NCI-H226 (cell line): ENCODE data around the gene BBS2.

Source experiments
- DNase-seq: peaks from one replicate; pipeline ENCODE4 v3.0.0-alpha.2; 2015

BBS2 gene

DNA sequence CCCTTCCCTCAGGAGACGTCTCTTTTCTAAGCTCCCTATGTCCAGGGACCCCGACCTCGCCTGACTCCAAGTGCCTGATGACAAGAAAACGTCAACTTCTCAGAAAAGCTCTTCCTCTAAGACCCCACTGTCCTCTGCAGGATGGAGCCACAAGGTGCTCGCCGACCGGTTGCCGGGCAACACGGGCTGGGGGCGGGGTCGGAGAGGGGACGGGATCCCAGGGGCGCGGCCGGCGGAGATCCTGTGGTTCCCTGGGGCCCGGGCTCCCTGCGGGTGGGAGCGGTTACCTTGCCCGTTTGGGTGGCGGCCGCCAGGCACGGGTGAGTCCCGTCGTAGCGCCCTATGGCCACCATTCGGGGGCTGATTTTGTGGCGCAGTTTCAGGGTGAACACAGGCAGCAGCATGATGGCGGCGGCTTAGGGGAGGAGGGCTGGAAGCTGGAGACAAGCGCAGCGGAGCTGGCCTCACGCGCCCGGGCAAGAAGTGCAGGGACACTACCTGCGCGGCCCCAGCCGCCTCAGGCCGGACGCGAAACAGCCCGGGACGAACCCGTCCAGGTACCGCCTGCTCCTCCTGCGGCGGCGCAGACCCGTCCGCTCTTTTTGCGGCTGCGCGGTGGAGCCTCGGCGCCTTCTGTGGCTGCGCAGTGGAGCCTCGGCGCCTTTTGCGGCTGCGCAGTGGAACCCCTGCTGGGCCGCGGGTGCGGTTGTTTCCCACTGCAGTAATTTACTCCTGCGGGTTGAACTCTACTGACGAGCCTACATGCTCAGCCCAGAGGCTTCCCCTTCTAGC is at the start of gene BBS2:
TSS of gene BBS2 (minus strand) at position 566 of the 792 bp plus-strand sequence. CDS start at position 404, 162 bp downstream.
- peak; percentile 83 for DNase-seq

DNA sequence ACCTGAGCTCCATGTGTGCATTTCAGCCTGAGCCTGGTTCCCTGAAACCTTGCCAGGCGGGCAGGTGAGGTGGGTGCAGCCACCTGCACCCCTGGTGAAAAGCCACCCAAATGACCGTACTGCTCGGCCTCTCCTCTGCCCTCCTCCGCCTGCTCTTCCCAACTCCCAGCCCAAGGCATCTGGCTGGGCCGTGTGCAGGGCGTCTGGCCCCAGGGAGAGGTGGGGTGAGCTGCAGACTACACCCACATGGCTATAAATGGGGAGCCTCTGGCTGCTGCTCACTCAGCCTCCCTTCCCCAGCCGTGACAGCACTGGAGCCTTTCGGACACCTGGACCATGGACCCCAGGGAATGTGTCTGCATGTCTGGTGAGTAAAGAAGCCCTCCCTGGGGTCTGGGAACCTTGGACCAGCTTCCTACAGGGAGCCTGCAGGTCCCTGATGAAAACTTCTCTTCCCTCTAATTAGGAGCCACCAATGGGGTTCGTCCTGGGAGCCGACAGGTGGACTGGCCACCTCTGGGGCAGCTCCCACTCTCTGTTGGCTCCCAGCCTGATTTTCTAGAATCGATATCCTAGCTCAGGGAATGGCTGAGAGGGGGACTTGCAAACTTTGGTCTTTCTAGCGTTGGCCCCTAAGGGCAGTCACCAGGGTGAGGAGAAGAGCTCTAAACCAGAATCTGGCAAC is 45.1 kb upstream of the BBS2 start, which contains the start of gene MT4:
TSS of gene MT4 (plus strand) at position 281 of the 685 bp plus-strand sequence. CDS start at position 337, 56 bp downstream.
- DNase-seq: no peak

- DNase-seq: no peak
These were observed 41.3 kb upstream of the BBS2 start for GRCh38 chr16:56561126-56561525.

- no peak for DNase-seq
These were observed 40.6 kb upstream of the BBS2 start for GRCh38 chr16:56560447-56560846.

DNA sequence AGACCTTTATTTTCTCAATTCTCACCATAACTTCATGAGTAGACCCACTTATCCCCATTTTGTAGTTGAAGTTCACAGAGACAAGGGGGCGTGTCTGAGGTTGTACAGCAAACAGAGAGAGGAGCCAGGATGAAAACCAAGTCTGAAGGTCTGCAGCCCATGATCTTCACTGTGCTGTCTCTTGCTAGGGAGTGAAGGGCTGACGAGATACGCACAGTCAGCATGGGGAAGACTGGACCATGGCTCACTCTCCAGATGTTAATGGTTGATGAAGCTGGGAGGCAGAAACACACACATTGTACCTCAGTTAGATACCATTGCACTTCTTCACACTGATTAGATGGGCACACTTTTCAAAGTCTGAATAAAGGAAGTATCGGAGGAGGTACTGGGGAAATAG is 39.3 kb upstream of the BBS2 start:
- no peak for DNase-seq

GRCh38 chr16:56558024-56558747 is 38.4 kb upstream of the BBS2 start:
- DNase-seq: peak; percentile 91

DNA sequence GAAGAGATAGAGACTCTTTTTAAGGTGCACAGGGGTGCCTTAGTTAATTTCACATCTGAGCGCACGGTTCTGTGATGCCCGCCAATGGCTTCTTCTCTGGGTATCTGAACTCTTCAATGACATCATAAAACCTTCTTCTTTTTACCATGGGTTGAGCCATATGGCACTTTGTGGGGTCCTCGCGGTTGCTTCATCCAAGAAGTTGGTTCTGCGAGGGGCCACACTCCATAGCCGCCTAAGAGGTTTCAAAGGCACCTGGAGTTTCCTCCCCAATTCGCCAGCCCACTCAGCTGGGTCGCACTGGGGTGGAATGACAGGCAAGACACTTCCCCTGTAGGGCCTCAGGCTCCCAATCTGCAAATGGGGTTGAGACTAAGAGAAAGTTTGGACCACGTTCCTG is 34.6 kb upstream of the BBS2 start:
- DNase-seq: no peak

DNA sequence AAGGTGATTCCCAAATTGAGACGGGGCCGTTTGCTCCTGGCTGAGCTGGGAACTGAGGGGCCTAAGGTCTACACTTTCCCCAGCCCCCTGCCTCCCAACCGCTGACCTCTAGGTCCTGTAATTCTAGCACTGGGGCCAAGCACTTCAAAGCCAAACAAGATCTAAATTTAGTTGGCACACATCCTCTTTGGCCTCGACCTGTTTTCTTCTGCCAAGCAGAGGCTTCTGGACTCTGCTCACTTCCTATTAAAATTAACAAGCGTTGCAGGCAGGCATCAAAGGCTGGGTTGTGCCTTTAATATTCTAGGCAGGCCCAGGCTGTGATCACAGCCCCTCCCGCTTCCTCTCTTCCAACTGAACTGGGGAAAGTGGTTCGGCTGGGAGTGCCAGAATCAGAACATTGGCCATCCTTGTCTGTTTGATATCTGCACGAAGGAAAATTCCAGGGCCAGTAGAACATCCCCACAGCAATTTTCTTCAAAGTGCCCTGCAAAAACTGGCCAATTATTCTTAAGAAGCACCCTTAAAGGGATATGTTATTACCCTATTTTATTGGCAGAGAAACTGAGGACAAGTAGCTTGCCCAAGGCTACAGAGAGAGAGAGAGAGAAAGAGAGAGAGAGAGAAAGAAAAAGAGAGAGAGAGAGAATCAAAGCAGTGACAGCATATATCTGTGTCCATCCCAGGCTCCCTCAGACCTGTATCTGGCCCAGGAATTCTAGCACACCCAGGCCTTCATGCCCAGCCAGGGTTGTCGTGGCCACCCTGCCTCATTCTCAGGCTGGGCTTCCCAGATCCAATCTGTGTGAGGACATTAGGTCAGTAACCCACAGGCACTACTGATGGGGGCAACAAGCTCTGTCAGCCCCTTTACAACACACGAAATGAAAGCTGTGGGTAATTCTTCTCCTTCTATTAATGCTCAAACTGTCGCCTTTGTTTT is 32.2 kb upstream of the BBS2 start:
- DNase-seq: no peak

GRCh38 chr16:56549744-56550385 is 30.0 kb upstream of the BBS2 start:
- no peak for DNase-seq

- DNase-seq: no peak
These were observed 29.3 kb upstream of the BBS2 start for GRCh38 chr16:56549161-56549560.

- DNase-seq: no peak
These were observed 28.2 kb upstream of the BBS2 start for GRCh38 chr16:56547949-56548567.

- DNase-seq: peak; percentile 46
These were observed 27.5 kb upstream of the BBS2 start for GRCh38 chr16:56547120-56547948.

- DNase-seq: no peak
These were observed 22.2 kb upstream of the BBS2 start for GRCh38 chr16:56542039-56542438.

DNA sequence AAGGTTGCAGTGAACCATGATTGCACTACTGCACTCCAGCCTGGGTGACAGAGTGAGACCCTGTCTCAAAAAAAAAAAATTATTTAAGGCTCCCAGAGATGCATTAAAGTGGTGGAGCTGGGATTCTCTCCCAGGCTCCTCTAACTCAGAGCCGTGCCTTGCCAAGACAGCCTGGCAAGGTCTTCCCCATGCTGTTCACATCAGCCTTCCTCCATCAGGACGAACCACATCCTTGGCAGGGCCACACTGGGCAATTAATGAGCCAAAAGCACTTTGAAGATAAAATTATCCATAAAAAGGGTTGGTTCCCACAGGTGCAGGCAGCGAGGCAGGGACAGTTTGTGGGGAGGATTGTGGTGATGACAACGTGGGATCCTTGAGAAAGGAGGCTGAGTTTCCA is 19.8 kb upstream of the BBS2 start:
- DNase-seq: no peak

GRCh38 chr16:56538331-56538730 is 18.5 kb upstream of the BBS2 start:
- no peak for DNase-seq

- DNase-seq: no peak
These were observed 15.1 kb upstream of the BBS2 start for GRCh38 chr16:56534847-56535383.

- no peak for DNase-seq
These were observed 12.9 kb upstream of the BBS2 start for GRCh38 chr16:56532714-56533113.

- peak; percentile 77 for DNase-seq
These were observed 11.0 kb upstream of the BBS2 start for GRCh38 chr16:56530872-56531271.

DNA sequence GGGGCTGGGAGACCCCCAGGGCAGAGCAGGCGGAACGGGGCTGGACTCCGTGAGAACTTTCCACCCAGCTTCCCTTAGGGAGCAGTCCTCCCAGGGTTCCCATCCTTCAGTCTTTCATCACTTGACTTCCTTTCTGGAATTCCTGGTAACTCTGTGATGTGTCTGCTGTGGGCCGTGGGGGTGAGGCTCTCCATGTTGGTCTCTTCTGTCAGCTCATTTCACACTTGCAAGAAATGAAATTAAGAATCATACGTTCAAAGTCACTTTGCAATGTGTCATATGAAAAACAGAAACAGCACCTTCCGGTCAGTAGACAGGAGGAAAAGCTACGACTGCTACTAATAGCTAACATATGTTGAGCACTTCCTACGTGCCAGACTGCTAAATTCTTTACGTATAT is 5.4 kb upstream of the BBS2 start:
- DNase-seq: no peak

DNA sequence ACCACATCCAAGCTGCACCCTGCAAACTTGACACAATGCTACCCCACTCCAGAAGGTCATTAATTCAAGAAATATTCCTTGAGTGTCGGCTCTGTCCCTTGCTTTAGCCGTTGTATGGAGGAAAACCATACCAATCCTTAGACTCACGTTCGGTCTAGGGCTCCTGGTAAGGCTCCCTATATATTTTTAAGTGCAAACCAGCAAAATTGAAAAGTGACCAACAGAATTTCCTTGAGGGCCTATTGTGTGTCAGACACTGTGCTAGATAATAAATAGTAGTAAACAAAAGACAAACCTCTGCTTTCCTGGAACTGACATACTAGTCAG is 390 bp upstream of the BBS2 start:
- no peak for DNase-seq
